Activated CD4-positive, alpha-beta T cell treated with anti-CD3 and anti-CD28 coated beads for 24 hours (primary cell): ENCODE results near the gene CASZ1.

Experiments used
- DNase-seq, 2 donors: peaks; one replicate each; pipeline ENCODE4 v3.0.0-alpha.2; 2020; ENCODE audit warnings: low read depth in 2 of 2

Gene CASZ1

DNA sequence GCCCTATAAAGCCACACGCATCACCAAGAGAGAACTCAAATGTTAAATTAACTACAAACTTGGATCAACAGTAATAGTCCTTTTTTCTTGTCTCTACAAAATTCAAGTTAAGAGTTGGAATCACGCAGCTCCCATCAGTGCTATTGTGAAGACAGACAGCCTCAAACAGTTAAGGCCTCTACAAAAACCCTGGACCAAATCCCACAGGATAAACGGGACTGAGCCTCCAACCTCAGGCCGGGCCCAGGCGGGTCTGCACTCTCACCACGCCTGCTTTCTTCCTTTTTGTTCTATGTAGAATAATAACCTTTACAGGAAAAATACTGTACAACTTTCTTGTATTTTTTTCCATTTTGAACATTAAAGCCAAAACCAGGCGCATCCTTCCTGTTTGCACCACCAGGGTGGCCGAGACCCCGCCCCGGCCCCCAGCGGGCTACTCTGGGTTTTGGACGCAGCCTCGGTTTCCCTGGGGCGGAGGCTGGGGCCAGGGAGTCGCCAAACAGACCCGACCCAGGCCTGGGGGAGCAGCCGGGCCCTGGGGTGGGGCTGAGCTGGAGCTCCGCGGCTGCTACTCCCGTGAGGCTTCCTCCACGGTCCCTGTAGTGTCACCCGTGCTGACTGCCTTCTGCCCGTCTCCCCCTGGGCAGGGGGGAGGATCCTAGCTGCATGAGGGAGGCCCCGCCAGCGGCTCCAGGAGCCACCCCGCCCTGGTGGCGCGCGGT, 158.4 kb downstream of the CASZ1 start:
- no peak for DNase-seq

DNA sequence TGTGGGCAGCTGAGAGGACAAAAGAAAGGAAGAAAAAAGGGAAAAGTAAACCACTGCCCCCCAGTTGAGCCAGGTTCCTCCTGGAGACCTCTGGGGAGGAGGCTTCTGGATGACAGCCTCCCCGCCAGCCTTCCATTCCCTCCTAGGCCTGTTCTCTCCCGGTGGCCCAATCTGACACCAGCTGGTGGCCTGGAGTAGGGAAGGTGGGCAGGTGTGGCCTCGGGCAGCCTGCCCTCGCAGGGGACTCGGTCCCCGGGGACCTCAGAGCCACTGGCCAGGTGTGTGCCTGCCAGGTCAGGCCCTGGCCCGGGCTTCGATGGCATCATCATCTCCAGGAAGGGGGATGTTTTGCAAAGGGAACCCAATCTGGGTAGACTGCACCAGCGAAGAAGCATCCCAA, 159.0 kb downstream of the CASZ1 start:
- no peak for DNase-seq

DNA sequence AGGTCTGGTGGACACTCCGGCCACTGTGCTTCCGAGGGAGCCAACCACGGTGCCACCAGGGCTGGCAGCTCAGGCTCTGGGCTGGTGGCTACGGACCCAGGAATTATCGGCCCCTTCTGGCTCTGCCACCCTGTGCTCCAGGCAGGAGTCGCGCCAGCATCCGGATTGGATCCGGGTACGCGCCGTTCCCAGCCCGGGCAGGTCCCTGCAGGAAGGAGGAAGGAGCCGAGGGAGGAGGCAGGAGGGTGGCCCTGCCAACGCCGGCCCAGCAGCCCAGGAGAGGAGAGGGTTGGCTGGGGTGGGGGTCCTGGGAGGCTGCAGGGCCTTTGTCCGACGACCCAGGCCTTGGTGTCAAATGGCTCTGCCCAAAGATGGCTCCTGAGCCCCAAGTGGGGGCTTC, 160.5 kb downstream of the CASZ1 start:
- DNase-seq, result no peak

DNA sequence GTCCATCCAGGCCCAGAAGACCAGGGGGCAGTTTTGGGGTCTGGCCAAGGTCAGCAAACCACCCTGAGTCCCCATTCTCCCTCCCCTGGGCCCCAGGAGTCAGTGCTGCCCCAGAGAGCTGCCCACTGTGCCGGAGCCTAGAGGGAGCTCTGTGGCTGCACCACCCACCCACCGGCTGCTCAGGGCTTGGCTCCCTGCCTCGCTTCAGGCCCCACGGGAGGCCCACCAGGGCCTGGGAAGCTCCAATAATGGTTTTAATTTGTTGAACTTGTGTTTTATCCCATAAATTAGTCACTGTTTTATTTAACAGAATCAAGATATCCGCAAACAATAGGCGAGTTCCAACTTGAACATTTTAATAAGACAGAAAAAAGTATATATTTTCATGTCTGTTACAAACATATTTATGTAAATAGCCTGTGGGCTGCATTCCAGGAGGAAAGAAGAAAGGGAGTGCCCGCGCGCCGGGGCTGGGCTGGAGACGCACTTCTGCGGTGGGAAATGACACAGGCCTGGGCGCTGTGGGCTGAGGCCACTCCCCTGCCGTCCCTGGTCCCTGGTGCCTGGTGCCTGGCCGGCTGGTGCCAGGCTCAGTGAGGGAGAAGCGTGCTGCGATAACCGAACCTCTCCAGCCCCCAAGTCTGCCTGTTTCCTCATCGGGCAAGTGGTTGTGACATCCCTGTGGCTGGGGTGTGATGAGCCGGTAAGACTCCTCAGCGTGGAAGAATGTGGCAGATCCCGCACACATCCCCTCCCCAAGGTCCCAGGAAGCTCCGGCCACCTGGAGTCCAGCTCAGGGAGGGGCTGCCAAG, 161.2 kb downstream of the CASZ1 start:
- no peak for DNase-seq

DNA sequence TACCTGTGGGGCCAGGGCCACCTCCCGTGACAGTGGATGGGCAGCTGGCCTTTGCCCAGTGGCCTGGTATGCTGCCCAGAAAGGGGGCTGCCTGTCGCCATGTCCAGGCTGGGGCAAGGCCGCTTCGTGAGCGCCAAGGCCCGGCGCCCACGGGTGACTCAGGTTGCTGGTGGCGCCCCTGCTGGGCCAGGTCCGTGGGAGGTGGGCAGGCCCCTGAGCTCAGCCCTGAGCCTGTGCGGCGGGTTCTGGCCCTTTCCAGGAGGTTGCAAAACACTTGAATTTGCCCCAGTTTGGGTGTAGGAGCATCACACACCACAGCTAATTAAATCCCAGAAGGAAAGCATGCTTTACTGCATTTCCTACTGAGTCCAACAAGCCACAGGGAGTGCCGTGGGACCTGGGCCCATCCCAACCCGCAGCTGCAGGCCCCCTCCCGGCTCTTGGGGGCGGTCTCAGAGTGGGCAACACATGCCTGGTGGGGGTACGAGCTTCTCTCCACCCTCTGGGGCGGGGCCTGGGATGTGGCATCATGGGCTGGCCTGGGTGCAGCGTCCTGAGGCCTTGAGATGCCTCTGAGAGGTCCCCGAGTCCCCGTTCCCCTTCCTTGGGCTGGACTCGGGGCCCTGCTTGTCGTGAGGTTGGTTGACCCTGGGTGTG, 161.9 kb downstream of the CASZ1 start:
- DNase-seq, result no peak

DNA sequence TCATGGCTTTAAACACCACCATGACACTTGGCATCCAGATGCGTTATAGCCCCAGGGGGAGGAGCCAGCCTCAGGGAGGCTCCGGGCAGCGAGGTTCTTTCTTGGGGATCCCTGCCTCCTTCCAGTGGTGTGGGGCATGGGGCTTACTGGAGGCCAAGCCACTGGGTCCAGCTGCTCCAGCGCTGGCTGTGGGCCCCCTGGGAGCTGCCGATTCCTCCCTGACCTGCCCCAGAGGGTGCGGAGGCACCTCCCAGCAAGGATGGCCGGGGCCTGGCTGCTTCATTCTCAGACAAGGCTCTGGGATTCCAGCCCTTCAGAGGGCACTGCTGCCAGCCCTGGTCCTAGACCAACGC, 162.4 kb downstream of the CASZ1 start:
- no peak for DNase-seq

DNA sequence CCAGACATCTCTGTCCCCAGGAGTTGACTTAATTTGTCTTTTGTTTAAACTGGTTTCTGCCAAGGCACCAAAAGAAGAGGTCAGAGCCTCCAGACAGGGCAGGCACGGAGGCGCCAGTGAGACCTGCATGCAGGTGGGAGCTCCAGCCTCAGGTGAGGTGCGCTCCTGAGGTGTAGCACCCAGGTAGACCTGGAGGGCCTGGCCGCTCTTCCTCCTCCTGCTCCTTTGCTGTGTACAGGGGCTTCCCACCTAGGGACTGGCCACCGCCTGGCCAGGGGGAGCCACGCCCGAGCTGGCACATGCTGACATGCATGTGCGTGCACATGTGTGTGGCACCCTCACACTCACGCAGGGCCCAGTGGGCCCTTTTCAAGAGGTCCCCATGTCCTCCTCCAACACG, 163.0 kb downstream of the CASZ1 start:
- no peak for DNase-seq

DNA sequence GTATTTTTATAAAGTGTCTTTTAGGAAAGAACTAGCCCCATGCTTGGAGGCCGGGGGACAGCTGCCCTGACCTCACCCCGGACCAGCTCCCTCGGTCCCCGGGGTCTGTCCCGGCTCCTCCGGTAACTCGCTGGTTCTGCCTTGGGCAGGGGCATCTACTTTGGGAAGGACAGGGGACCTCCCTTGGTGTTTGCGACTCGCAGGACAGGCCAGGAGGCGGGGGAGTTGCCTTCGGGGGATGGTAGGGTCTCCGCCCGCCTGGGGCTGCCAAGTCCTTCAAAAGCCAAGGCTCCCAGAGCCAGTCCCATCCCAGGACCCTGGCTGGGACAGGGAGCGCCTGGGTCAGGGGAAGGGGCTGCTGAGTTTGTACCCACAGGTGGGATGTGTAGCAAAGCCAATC, 163.8 kb downstream of the CASZ1 start:
- DNase-seq, result no peak

DNA sequence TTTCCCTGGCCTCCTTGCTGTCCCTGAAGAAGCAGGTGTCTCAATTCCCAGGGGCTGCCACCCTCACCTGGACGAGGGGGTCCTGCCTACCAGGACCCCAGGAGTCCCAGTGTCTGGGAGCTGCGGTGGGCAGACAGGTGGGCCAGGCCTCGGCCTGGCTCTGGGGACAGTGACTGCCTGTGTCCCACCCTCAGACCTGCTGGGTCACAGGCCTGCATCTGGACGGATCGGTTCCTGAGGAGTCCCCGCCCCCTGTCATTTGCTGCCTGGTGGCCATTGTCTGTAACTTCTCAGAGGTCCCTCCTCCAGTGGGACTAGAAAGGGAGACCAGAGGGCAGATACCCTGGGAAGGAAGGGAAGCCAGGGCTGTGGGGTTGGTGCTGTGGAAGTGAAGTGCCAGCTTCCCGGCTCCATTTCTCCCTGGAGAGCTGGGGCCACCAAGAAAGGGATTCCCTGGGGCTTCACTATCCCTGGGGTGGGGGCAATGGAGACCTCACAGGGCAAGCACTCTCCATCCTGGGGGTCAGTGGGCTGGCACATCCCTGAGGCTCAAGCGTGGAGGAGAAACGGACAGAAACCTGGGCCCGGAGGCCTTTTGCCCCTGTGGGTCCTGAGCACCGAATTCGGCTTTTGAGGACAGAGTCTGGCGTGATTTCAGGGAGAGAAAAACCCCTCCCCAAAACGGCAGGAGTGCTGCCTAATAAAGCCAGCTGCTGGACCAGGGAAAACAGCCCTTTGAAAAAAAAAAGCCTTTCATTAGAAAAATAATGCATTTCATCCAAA, 164.4 kb downstream of the CASZ1 start:
- no peak for DNase-seq

DNA sequence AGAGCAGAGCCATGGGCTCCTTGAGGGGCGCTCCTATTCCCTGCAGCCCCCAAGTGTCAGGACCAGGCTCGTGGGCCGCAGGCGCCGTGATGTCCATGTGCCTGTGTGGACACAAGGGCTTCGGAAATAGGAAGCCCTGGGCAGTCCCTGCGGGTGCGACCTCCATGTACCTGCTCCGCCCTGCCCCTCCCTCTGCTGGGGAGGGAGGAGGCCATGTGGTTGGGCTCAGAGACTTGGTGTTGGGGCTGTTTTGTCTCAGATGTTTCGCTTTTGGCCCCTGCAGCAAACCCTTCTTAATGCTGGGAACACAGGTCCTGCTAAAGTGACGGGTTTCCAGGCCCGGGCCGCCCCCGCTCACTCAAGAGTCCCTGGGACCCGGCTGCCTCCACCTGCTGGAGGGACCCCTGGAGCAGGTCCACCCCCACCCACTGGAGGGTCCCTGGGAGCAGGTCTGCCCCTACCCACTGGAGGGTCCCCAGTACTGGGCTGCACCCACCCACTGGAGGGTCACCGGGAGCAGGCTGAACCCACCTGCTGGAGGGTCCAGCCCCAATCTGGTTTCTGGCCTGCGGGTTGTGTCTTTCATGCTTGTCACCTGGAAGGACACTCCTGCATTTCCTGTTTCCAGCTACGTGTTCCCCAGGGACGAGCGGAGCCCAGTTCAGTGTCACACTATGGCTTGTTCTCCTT, 165.2 kb downstream of the CASZ1 start:
- DNase-seq, result no peak

DNA sequence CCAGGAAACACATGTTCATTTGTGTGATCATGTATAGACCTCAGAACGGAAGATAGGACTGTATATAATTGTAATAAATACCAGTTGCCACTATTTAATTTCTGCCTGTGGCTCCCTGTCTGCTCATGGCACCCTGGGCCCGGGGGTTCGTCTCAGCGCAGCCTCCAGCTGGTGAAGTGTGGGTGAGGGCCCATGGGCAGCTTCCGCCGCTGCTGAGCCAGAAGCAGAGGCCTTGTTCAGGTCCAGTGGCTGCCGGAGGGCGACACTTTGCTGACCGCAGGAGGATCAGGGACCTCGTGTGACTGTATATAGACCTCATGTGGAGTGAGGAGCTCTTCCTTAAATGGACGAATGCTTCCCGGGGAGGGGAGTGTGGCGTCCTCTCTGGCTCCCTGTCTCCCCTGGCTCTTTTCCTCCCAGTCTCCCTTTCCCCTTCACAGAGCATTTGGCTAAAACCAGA, 165.8 kb downstream of the CASZ1 start:
- no peak for DNase-seq

DNA sequence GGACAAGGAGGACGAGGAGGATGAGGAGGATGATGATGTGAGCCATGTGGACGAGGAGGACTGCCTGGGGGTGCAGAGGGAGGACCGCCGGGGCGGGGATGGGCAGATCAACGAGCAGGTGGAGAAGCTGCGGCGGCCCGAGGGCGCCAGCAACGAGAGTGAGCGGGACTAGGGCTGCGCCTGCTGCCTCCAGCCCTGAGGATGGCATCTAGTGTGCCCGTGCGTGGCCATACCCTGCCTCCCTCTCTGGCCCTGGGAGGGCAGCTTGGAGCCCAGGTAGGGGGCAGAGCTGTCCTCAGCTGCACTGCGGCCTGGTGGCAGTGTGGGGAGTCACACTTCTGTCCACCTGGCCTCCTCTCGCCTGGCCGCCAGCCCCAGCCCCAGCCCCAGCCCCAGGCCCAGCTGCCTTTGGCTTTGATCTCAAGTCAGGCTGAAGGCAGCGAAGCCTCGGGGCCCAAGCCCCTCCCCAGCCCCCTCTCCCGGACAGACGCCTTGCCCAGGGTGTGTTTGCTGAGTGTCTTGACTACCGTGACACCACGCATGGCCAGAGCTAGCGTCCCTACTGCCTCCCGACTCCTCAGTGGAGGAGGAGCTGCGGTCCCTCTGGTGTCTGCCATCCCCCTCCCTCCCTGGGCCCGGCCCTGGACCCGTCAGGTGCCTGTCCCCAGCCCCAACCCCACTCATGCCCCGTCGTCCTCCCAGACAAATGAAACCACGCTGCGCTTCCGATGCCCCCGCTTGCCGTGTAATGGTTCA, 166.5 kb downstream of the CASZ1 start:
- no peak for DNase-seq

DNA sequence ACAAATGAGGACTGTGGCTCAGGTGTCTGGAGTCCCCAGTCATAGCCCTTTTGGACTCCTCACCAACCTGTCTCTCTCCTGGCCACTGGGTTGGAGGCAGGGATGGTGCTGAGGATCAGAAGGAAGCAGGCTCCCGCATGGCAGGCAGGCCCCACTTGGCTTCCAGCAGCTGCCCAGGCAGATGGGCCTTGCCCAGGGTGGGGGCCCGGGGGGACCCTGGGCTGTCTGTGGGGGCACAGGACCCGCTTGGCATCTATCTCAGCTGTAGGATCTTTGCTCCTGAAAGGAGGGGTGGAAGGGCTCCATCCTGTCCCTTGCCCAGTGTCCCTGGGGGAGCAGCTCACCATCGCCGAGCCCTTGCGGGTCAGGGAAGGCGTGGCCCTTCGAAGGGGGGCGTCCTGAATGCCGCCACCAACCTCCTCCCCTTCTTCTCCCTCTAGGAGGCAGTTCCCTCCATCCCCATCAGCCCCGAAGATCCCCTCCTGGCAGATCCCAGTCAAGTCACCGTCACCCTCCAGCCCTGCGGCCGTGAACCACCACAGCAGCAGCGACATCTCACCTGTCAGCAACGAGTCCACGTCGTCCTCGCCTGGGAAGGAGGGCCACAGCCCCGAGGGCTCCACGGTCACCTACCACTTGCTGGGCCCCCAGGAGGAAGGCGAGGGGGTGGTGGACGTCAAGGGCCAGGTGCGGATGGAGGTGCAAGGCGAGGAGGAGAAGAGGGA, 167.2 kb downstream of the CASZ1 start:
- DNase-seq, result no peak

DNA sequence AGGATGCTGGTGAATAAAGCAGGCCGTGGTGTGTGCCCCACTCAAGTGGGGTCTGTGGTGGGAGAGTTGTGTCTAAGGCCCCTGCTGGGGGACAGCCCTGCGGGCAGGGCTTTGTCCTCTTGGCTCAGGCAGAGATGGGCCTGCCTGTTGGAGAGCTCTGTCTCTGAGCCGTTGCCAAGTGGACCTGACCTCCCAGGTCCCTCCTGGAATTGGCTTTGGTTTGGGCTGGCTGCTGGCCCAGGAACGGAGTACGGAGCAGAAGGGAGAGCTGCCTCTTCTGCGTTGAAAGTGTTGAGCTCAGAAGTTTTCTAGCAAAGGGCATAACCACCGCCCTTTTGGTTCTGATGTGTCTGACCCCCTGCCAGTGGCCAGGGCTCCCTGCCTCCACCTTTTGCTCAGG, 167.8 kb downstream of the CASZ1 start:
- DNase-seq, result no peak

DNA sequence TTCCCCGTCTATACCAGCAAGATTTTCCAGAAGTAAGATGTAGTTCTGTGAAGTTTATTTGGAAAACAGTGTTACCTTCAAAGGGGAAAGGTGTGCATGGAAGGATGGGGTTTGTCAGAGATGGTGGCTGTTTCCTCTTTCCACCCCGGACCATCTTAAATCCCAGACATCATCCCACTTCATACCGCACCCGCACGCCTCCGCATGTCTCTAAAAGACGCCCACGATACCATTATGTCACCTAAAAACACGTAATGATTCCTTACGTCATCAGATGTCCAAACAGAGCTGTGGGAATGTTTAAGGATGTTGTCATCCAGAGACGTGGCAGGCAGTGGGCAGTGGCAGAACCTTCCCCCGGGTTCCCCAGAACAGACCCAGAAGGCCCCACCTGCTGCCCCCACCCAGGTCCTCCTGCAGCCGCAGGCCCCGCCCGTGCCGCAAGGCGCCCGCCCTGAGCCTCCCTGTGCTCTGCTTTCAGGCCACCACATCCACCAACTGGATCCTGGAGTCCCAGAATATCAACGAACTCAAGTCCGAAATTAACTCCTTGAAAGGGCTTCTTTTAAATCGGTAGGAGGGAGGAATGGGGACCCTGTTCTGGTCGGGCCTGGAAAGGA, 169.5 kb downstream of the CASZ1 start:
- DNase-seq, result no peak

DNA sequence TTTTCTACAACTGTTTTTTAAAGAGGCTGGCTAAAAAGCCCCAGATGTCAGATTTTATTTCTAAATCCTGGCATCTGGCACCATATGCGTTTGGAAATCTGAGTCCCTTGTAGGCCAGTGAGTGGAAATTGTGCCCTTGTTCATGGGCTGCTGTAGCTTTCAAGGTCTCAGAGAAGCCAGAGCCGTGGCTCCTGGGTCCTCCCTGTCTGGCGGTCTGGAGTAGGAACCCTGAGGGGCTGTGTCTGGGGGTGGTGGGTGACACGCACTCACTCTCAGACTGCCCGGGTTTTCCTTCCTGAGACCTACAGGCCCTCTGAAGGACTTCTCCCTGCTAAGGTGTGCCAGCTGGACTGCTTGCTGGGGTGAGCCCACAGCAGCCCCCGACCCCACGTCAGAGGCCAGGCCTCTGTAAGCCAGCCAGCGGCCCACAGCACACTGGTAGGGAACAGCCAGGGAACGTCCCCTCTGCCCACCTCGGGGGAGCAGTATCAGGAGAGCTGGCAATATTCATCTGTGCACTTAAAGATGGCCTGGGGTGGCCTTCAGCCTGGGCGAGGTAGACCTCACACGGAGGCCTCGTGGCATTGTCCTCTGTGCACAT, 170.2 kb downstream of the CASZ1 start:
- no peak for DNase-seq

DNA sequence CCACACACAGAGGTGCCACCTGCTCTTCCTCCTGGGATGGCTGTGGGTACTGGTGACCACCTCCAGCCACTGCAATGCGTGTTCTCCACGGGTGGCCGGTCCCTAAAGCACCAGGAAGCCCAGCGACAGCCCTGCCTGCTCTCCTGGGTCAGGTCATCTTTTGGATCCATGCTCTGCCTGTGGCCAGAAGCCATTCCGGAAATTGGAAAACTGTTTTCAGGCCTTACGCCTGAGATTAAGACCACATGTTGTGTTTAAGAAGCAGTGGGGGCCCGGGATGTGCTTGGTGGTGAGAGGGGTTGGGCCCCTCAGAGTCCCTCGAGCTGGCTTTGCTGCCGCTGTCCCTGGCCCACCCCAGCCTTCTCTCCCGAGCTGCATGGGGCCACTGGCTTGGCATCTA, 170.9 kb downstream of the CASZ1 start:
- DNase-seq, result no peak

DNA sequence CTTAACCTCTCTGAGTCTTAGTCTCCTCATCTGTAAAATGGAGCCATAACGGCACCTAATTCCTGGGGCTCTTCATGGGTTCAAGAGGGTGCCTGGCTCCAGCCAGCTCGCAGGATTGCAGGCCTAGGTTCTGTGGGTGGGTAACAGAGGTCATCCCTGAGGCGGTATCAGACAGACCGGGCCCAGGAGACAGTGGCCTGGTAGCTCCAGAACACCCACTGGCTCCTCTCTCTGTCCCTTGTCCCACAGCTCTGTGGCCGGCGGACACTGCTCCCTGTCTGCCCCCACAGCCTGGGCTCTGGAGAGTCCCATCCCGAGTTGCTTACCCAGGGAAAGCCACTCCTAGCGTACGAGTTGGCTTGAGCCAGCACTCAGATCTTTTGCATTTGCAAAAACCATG, 171.4 kb downstream of the CASZ1 start:
- no peak for DNase-seq
